NCI-H1436 treated with DMSO at 0.1 percent for 48 hours (cell line): ENCODE results near the gene CNST.
"Not testable (repeated sequence)": the region's sequence is repeated elsewhere in the genome, so short reads cannot be mapped to it uniquely, and the experiment has no call there.

Experiments used
- DNase-seq: peaks from one replicate; lab custom pipeline; 2025; lab: John Stamatoyannopoulos, UW

The CNST gene

GRCh38 chr1:246711548-246712003, 145.3 kb downstream of the CNST start:
- no peak for DNase-seq

GRCh38 chr1:246712428-246712827, 146.2 kb downstream of the CNST start:
- not testable (repeated sequence) for DNase-seq
